GM13976 (cell line): Measurements from ENCODE around the gene GALNT7.

Experiments used
- DNase-seq: peaks from one replicate; pipeline ENCODE4 v3.0.0; 2012; ENCODE audit warnings: low spot score
- CTCF ChIP-seq: IDR thresholded peaks from 2 replicates; pipeline ENCODE4 v1.5.1; 2012; ENCODE audit warnings: borderline replicate concordance, mild to moderate bottlenecking; ENCODE audit not compliant: insufficient read depth; ENCODE audit errors: extremely low read depth, missing control alignments, control extremely low read depth
- in situ Hi-C: fragments of 300-500 bp; cut with MboI; formaldehyde crosslinking; loops from one replicate; pipeline ENCODE4 v1.12.0; 2022; ENCODE audit warnings: low sequenced_read_pairs, mixed read lengths, inconsistent platforms; ENCODE audit not compliant: unreplicated experiment

The GALNT7 gene

GRCh38 chr4:173257732-173258717 lies 89.4 kb downstream of the GALNT7 start:
- DNase-seq: peak; percentile 41
- in situ Hi-C loops: loop anchor here (5.0 kb wide), 1 partner anchor 241 kb away; no protein-coding TSS in a partner anchor

GRCh38 chr4:173258866-173259265 lies 90.3 kb downstream of the GALNT7 start:
- no peak for DNase-seq
- TF ChIP-seq CTCF: no peak
- in situ Hi-C loops: loop anchor here (5.0 kb wide), 1 partner anchor 242 kb away; no protein-coding TSS in a partner anchor

More at GRCh38 chr4:173257732-173258717, 89.4 kb downstream of the GALNT7 start:
- peak; percentile 80 for TF ChIP-seq CTCF

GRCh38 chr4:173259310-173259709 lies 90.7 kb downstream of the GALNT7 start:
- no peak for TF ChIP-seq CTCF
- in situ Hi-C loops: loop anchor here (5.0 kb wide), 1 partner anchor 242 kb away; no protein-coding TSS in a partner anchor
- DNase-seq: no peak

GRCh38 chr4:173261052-173261451 lies 92.4 kb downstream of the GALNT7 start:
- in situ Hi-C loops: no loop called here
- DNase-seq: no peak
- TF ChIP-seq CTCF: no peak

GRCh38 chr4:173262375-173262774 lies 93.8 kb downstream of the GALNT7 start:
- in situ Hi-C loops: no loop called here

GRCh38 chr4:173264245-173264644 lies 95.6 kb downstream of the GALNT7 start:
- no peak for DNase-seq

More at GRCh38 chr4:173262375-173262774, 93.8 kb downstream of the GALNT7 start:
- no peak for TF ChIP-seq CTCF
- DNase-seq: no peak

More at GRCh38 chr4:173264245-173264644, 95.6 kb downstream of the GALNT7 start:
- TF ChIP-seq CTCF: no peak
- in situ Hi-C loops: no loop called here
